HUES6 (cell line): ENCODE data around the gene PLA2G4F.

Source experiments
- H3K27ac ChIP-seq: 2 replicates; pipeline ENCODE4 v1.7.0; 2013; ENCODE audit warnings: low read depth, mild to moderate bottlenecking, low read length, inconsistent platforms
- H3K27me3 ChIP-seq: 2 replicates; pipeline ENCODE4 v1.6.1; 2013; ENCODE audit warnings: low read length; ENCODE audit not compliant: control insufficient read depth, insufficient read depth
- H3K36me3 ChIP-seq: 2 replicates; pipeline ENCODE4 v1.6.1; 2013; ENCODE audit warnings: low read length; ENCODE audit not compliant: control insufficient read depth, insufficient read depth
- H3K4me1 ChIP-seq: 2 replicates; pipeline ENCODE4 v1.6.1; 2013; ENCODE audit warnings: low read length; ENCODE audit not compliant: control insufficient read depth, insufficient read depth
- H3K4me3 ChIP-seq: 2 replicates; pipeline ENCODE4 v1.5.1; 2013; ENCODE audit warnings: low read depth, low read length
- H3K9ac ChIP-seq: one replicate; pipeline ENCODE4 v1.6.1; 2013; ENCODE audit warnings: mild to moderate bottlenecking, low read length
- H3K9me3 ChIP-seq: 2 replicates; pipeline ENCODE4 v1.6.1; 2013; ENCODE audit warnings: low read depth, low read length; ENCODE audit not compliant: control insufficient read depth, insufficient read depth

Gene PLA2G4F

GRCh38 chr15:42156243-42156922 lies at the start of gene PLA2G4F:
TSS of gene PLA2G4F (minus strand) at chr15:42156636. CDS start at chr15:42156549, 87 bp downstream.
- Histone ChIP-seq H3K27ac (no peak within 1 kb of the TSS), H3K9me3 (no peaks in the 10 kb centered on the region), H3K4me3 (no peak within 1 kb of the TSS), H3K4me1 (peaks cover 6% of the 10 kb centered on the region; the same call in 1 of the 2 replicates), H3K36me3 (peaks cover 28% of the 10 kb centered on the region), H3K27me3 (no peaks in the 10 kb centered on the region), H3K9ac (no peak within 1 kb of the TSS)

- H3K36me3 ChIP-seq = no peaks in the 10 kb centered on the region
- no peak overlapping the region for H3K9ac ChIP-seq
- H3K4me1 ChIP-seq = peaks cover 7% of the 10 kb centered on the region; the same call in 1 of the 2 replicates
- no peak overlapping the region for H3K4me3 ChIP-seq
- H3K9me3 ChIP-seq = no peaks in the 10 kb centered on the region
- no peaks in the 10 kb centered on the region for H3K27me3 ChIP-seq
- no peak overlapping the region for H3K27ac ChIP-seq
These were observed 47.5 kb upstream of the PLA2G4F start for GRCh38 chr15:42203891-42204290.

GRCh38 chr15:42202653-42203052 lies 46.2 kb upstream of the PLA2G4F start:
- H3K9me3 ChIP-seq = no peaks in the 10 kb centered on the region
- no peak overlapping the region for H3K27ac ChIP-seq
- peaks cover 9% of the 10 kb centered on the region for H3K36me3 ChIP-seq

GRCh38 chr15:42201801-42202200 lies 45.4 kb upstream of the PLA2G4F start:
- H3K36me3 ChIP-seq = peaks cover 12% of the 10 kb centered on the region
- no peak overlapping the region for H3K4me3 ChIP-seq
- no peaks in the 10 kb centered on the region for H3K9me3 ChIP-seq
- H3K4me1 ChIP-seq = peaks cover under 1% of the 10 kb centered on the region; the same call in 1 of the 2 replicates
- H3K27ac ChIP-seq = no peak overlapping the region
- no peak overlapping the region for H3K9ac ChIP-seq
- no peaks in the 10 kb centered on the region for H3K27me3 ChIP-seq

More at GRCh38 chr15:42202653-42203052, 46.2 kb upstream of the PLA2G4F start:
- H3K4me3 ChIP-seq = no peak overlapping the region
- H3K4me1 ChIP-seq = peaks cover 7% of the 10 kb centered on the region; the same call in 1 of the 2 replicates
- no peaks in the 10 kb centered on the region for H3K27me3 ChIP-seq
- no peak overlapping the region for H3K9ac ChIP-seq

GRCh38 chr15:42199126-42199525 lies 42.7 kb upstream of the PLA2G4F start:
- Histone ChIP-seq H3K27ac (no peak overlapping the region), H3K4me3 (no peak overlapping the region), H3K9ac (no peak overlapping the region), H3K27me3 (no peaks in the 10 kb centered on the region), H3K36me3 (peaks cover 12% of the 10 kb centered on the region), H3K4me1 (no peaks in the 10 kb centered on the region), H3K9me3 (no peaks in the 10 kb centered on the region)

- H3K4me3 ChIP-seq = no peak overlapping the region
- H3K27me3 ChIP-seq = no peaks in the 10 kb centered on the region
- H3K9me3 ChIP-seq = no peaks in the 10 kb centered on the region
- no peaks in the 10 kb centered on the region for H3K4me1 ChIP-seq
- peaks cover 12% of the 10 kb centered on the region for H3K36me3 ChIP-seq
- H3K9ac ChIP-seq = no peak overlapping the region
- no peak overlapping the region for H3K27ac ChIP-seq
These were observed 42.1 kb upstream of the PLA2G4F start for GRCh38 chr15:42198516-42198915.

GRCh38 chr15:42194513-42194912 lies 38.1 kb upstream of the PLA2G4F start:
- Histone ChIP-seq H3K27ac (no peak overlapping the region), H3K4me3 (no peak overlapping the region), H3K27me3 (no peaks in the 10 kb centered on the region), H3K36me3 (peaks cover 31% of the 10 kb centered on the region), H3K9me3 (no peaks in the 10 kb centered on the region), H3K4me1 (no peaks in the 10 kb centered on the region), H3K9ac (no peak overlapping the region)

GRCh38 chr15:42193383-42193782 lies 36.9 kb upstream of the PLA2G4F start:
- H3K4me3 ChIP-seq = no peak overlapping the region
- no peaks in the 10 kb centered on the region for H3K4me1 ChIP-seq
- no peaks in the 10 kb centered on the region for H3K9me3 ChIP-seq
- no peak overlapping the region for H3K9ac ChIP-seq
- peaks cover 36% of the 10 kb centered on the region for H3K36me3 ChIP-seq
- H3K27me3 ChIP-seq = no peaks in the 10 kb centered on the region
- H3K27ac ChIP-seq = no peak overlapping the region

- Histone ChIP-seq H3K27ac (no peak overlapping the region), H3K27me3 (no peaks in the 10 kb centered on the region), H3K9ac (no peak overlapping the region), H3K36me3 (peaks cover 44% of the 10 kb centered on the region), H3K9me3 (no peaks in the 10 kb centered on the region), H3K4me1 (no peaks in the 10 kb centered on the region), H3K4me3 (no peak overlapping the region)
These were observed 35.3 kb upstream of the PLA2G4F start for GRCh38 chr15:42191610-42192346.

GRCh38 chr15:42190370-42190769 lies 33.9 kb upstream of the PLA2G4F start:
- no peaks in the 10 kb centered on the region for H3K27me3 ChIP-seq
- H3K36me3 ChIP-seq = peaks cover 58% of the 10 kb centered on the region
- H3K9ac ChIP-seq = no peak overlapping the region
- no peak overlapping the region for H3K4me3 ChIP-seq
- H3K27ac ChIP-seq = no peak overlapping the region
- no peaks in the 10 kb centered on the region for H3K4me1 ChIP-seq
- no peaks in the 10 kb centered on the region for H3K9me3 ChIP-seq

- H3K9me3 ChIP-seq = no peaks in the 10 kb centered on the region
- no peak overlapping the region for H3K4me3 ChIP-seq
- no peaks in the 10 kb centered on the region for H3K27me3 ChIP-seq
- H3K4me1 ChIP-seq = no peaks in the 10 kb centered on the region
- H3K9ac ChIP-seq = no peak overlapping the region
- H3K27ac ChIP-seq = no peak overlapping the region
- H3K36me3 ChIP-seq = peaks cover 81% of the 10 kb centered on the region
These were observed 29.4 kb upstream of the PLA2G4F start for GRCh38 chr15:42185801-42186200.
